ENCODE results near the gene FBXO36. TPM values are rescaled to one million over a fixed set of nuclear protein-coding genes. Genes with fewer than 3 reads are reported as not detected.

FBXO36 gene
- total and polyA plus RNA-seq, 2 of the 8 experiments (the other 6 are each of a cell fraction or from before 2014, with no cell fraction given): 3.4 TPM

DNA sequence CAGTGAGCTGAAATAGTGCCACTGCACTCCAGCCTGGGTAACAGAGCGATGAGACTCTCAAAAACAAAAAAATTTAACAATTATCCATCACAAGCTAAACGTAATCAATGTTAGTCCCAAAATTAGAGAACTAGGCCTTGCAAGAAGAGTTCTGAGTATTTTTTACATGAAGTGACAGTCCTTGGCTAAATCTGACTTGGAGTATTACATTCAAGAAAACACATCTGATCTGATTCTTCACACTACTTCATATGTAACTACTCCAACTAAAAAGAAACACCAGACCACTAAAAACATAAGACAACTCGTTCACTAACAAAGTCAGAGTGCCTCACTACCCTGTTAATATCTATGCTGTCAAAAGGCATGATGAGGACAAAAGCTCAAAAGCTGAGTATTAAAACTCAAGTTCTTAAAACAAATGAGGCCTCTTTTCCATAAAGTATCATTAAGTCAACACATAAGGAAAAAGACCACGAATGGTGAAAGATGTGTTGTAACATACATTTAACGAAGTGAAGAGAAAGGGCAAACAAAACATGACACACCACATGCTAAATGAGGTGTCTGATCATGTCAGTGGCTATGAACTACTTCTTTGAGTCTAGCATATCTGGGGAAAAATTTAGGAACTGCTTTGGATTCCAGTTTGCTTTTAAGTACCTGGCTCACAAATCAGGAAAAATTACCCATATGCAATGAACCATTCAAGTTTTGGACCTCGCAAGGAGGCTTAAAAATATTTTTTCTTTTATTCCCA, 42.9 kb upstream of the FBXO36 start:
- H3K4ac ChIP-seq (replicated peaks; ENCODE audit: insufficient read length, low read depth, low read length): no peak overlapping the region
- H3K27me3 ChIP-seq (replicated peaks in 1 of 4; ENCODE audit: control insufficient read depth in 3 of 4, extremely low read depth in 1 of 4, insufficient read depth in 3 of 4, low read length in 3 of 4): no peaks in the 10 kb centered on the region
- H2BK15ac ChIP-seq (ENCODE audit: low read length): no peak overlapping the region
- no peak overlapping the region for H4K8ac ChIP-seq (ENCODE audit: extremely low read depth, insufficient read depth, low read length)
- no peak overlapping the region for H3K14ac ChIP-seq (ENCODE audit: insufficient read length)
- peaks cover 0 to 2% (median 0%) of the 10 kb centered on the region in 4 experiments; a peak in 1 of 7 replicates for H3K4me1 ChIP-seq (replicated peaks in 1 of 4; ENCODE audit: control insufficient read depth in 3 of 4, insufficient read depth in 4 of 4, low read length in 3 of 4)
- 91% methylated on average over 6 of the region's 6 CpGs; no CpG with 5 or more reads in 1 of the 2 experiments for WGBS, 2 experiments (ENCODE audit: extremely low coverage in 1 of 2, insufficient coverage in 1 of 2, insufficient read length in 1 of 2, insufficient replicate concordance in 2 of 2, low coverage in 1 of 2, low lambda C conversion rate in 2 of 2, missing lambda C conversion rate in 1 of 2)
- CTCF ChIA-PET (ENCODE audit: partially characterized antibody): no interaction called here
- POLR2A ChIA-PET (ENCODE audit: partially characterized antibody): no interaction called here
- H3K9ac ChIP-seq (replicated peaks in 1 of 4; ENCODE audit: extremely low read depth in 1 of 4, low read depth in 3 of 4, low read length in 3 of 4): no peak overlapping the region
- H3K56ac ChIP-seq (replicated peaks; ENCODE audit: insufficient read length, low read depth, low read length): no peak overlapping the region
- H3K79me1 ChIP-seq (ENCODE audit: low read depth, low read length): peaks cover 2% of the 10 kb centered on the region; the same call in 1 of the 2 replicates
- peaks cover 0 to 24% (median 3%) of the 10 kb centered on the region in 4 experiments; a peak in 4 of 8 replicates for H3K36me3 ChIP-seq (ENCODE audit: control insufficient read depth in 2 of 4, insufficient read depth in 4 of 4, low read length in 3 of 4)
- H3K9me3 ChIP-seq (ENCODE audit: insufficient read depth in 2 of 2, low read depth in 1 of 2, low read length in 1 of 2): no peaks in the 10 kb centered on the region
- peaks cover 0 to 50% of the 10 kb centered on the region in 2 experiments; a peak in 2 of 4 replicates for H3K79me2 ChIP-seq (ENCODE audit: control insufficient read depth in 1 of 2, insufficient read depth in 2 of 2, low read length in 2 of 2)
- no peak overlapping the region for H3K18ac ChIP-seq (ENCODE audit: extremely low read depth, low read length)
- no peak overlapping the region for H2BK120ac ChIP-seq (replicated peaks; ENCODE audit: low read depth, low read length)
- no peak overlapping the region for H2BK12ac ChIP-seq (ENCODE audit: low read depth, low read length)
- H3K27ac ChIP-seq (ENCODE audit: low read depth, low read length): no peak overlapping the region
- no peak overlapping the region for H2AFZ ChIP-seq (ENCODE audit: low read length)
- H3K23me2 ChIP-seq (ENCODE audit: low read depth, low read length): no peaks in the 10 kb centered on the region
- H4K5ac ChIP-seq (ENCODE audit: insufficient read length, low read depth, low read length): no peak overlapping the region
- TF ChIP-seq BACH1 (IDR thresholded peaks at IDR 0.05; ENCODE audit: low read length) (no peak), CBX5 (IDR thresholded peaks at IDR 0.05; ENCODE audit: low read depth, low read length) (no peak), RBBP5 (IDR thresholded peaks at IDR 0.05; ENCODE audit: borderline replicate concordance, low read depth, low read length) (no peak), SP4 (IDR thresholded peaks at IDR 0.05; ENCODE audit: low read length) (no peak), SAP30 (IDR thresholded peaks at IDR 0.05; ENCODE audit: insufficient read depth, insufficient replicate concordance, low read length) (no peak), POLR2A (IDR thresholded peaks at IDR 0.05; ENCODE audit: control extremely low read depth in 1 of 2, low read depth in 2 of 2, low read length in 2 of 2) (no peak), EGR1 (IDR thresholded peaks at IDR 0.05; ENCODE audit: borderline replicate concordance, low read depth, low read length) (no peak), EZH2 (IDR thresholded peaks at IDR 0.05; ENCODE audit: low read depth, low read length, severe bottlenecking) (no peak), ZNF274 (IDR thresholded peaks at IDR 0.05; ENCODE audit: borderline replicate concordance, extremely low read depth, low read length) (no peak), TEAD4 (IDR thresholded peaks at IDR 0.05; ENCODE audit: low read depth, low read length) (no peak)
- TF ChIP-seq, protein P1, sequence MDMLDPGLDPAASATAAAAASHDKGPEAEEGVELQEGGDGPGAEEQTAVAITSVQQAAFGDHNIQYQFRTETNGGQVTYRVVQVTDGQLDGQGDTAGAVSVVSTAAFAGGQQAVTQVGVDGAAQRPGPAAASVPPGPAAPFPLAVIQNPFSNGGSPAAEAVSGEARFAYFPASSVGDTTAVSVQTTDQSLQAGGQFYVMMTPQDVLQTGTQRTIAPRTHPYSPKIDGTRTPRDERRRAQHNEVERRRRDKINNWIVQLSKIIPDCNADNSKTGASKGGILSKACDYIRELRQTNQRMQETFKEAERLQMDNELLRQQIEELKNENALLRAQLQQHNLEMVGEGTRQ (IDR thresholded peaks at IDR 0.05; ENCODE audit: low read length): no peak
- no peak overlapping the region for H3K4me2 ChIP-seq (ENCODE audit: insufficient read depth in 1 of 2, low read depth in 2 of 2, low read length in 2 of 2)
- no peak overlapping the region for H2BK5ac ChIP-seq (ENCODE audit: low read depth, low read length)
- no peak overlapping the region for H3K4me3 ChIP-seq (ENCODE audit: extremely low read depth in 1 of 4, insufficient read depth in 2 of 4, low read depth in 3 of 4, low read length in 4 of 4)
- H4K20me1 ChIP-seq (replicated peaks in 1 of 2; ENCODE audit: control insufficient read depth in 1 of 2, insufficient read depth in 2 of 2, low read length in 2 of 2): peaks cover 0 to 8% of the 10 kb centered on the region in 2 experiments
- DNase-seq (ENCODE audit: low read depth in 1 of 2, low spot score in 2 of 2): no peak
- no peak for FAIRE-seq
- H4K91ac ChIP-seq (replicated peaks; ENCODE audit: insufficient read length, low read length): no peak overlapping the region
- H2BK20ac ChIP-seq (ENCODE audit: low read length): no peak overlapping the region
- H3K23ac ChIP-seq (ENCODE audit: insufficient read length): no peak overlapping the region
- H2AK5ac ChIP-seq (ENCODE audit: low read depth, low read length): no peak overlapping the region
